H9 (cell line): Measurements from ENCODE around the gene TSLP. TPM values are rescaled to one million over a fixed set of nuclear protein-coding genes. Genes with fewer than 3 reads are reported as not detected.

Source experiments
- DNase-seq: peaks from one replicate; pipeline ENCODE4 v3.0.0-alpha.2; 2017
- H2AFZ ChIP-seq: one replicate; pipeline ENCODE4 v1.6.1; 2013; ENCODE audit warnings: mild to moderate bottlenecking, low read length, control low read depth, moderate library complexity
- H2AK5ac ChIP-seq: 2 replicates; pipeline ENCODE4 v1.6.1; 2013; ENCODE audit warnings: low read length, control low read depth, mixed read lengths; ENCODE audit not compliant: insufficient read length
- H2BK120ac ChIP-seq: one replicate; pipeline ENCODE4 v1.6.1; 2013; ENCODE audit warnings: low read depth, mild to moderate bottlenecking, low read length, control low read depth, inconsistent platforms; ENCODE audit not compliant: poor library complexity, severe bottlenecking
- H2BK12ac ChIP-seq: 2 replicates; pipeline ENCODE4 v1.6.1; 2013; ENCODE audit warnings: low read length, control low read depth, mixed read lengths, low read depth; ENCODE audit not compliant: insufficient read length
- H2BK15ac ChIP-seq: 2 replicates; pipeline ENCODE4 v1.6.1; 2013; ENCODE audit warnings: low read depth, low read length, control low read depth
- H2BK20ac ChIP-seq: one replicate; pipeline ENCODE4 v1.6.1; 2013; ENCODE audit warnings: low read depth, mild to moderate bottlenecking, low read length, control low read depth, inconsistent platforms; ENCODE audit not compliant: poor library complexity, severe bottlenecking
- H2BK5ac ChIP-seq: 2 replicates; pipeline ENCODE4 v1.6.1; 2013; ENCODE audit warnings: low read length, control low read depth, mixed read lengths; ENCODE audit not compliant: insufficient read length
- H3K14ac ChIP-seq: 2 replicates; pipeline ENCODE4 v1.6.1; 2013; ENCODE audit warnings: low read length, control low read depth; ENCODE audit not compliant: insufficient read depth
- H3K18ac ChIP-seq: 2 replicates; pipeline ENCODE4 v1.6.1; 2013; ENCODE audit warnings: low read depth, mild to moderate bottlenecking, mixed read lengths, low read length, control low read depth; ENCODE audit not compliant: insufficient read length
- H3K23ac ChIP-seq: 2 replicates; pipeline ENCODE4 v1.6.1; 2013; ENCODE audit warnings: low read length, control low read depth, mixed read lengths, low read depth; ENCODE audit not compliant: insufficient read length
- H3K23me2 ChIP-seq: 2 replicates; pipeline ENCODE4 v1.6.1; 2013; ENCODE audit warnings: low read depth, mild to moderate bottlenecking, mixed read lengths, low read length, control low read depth; ENCODE audit not compliant: insufficient read length, poor library complexity, severe bottlenecking
- H3K27ac ChIP-seq: 2 replicates; pipeline ENCODE4 v1.5.1; 2013; ENCODE audit warnings: low read length, control low read depth, mixed read lengths, low read depth; ENCODE audit not compliant: insufficient read length
- H3K27me3 ChIP-seq: 2 replicates; pipeline ENCODE4 v1.6.1; 2013; ENCODE audit warnings: low read length, control low read depth, inconsistent platforms; ENCODE audit not compliant: insufficient read depth
- H3K4ac ChIP-seq: 2 replicates; pipeline ENCODE4 v1.6.1; 2013; ENCODE audit warnings: low read depth, mild to moderate bottlenecking, control low read depth, inconsistent platforms, low read length, moderate library complexity
- H3K4me1 ChIP-seq: 2 replicates; pipeline ENCODE4 v1.6.1; 2013; ENCODE audit warnings: low read length, control low read depth, inconsistent platforms; ENCODE audit not compliant: insufficient read depth
- H3K4me2 ChIP-seq: 2 replicates; pipeline ENCODE4 v1.6.1; 2013; ENCODE audit warnings: low read length, control low read depth, mixed read lengths; ENCODE audit not compliant: insufficient read length, insufficient read depth
- H3K56ac ChIP-seq: 2 replicates; pipeline ENCODE4 v1.6.1; 2013; ENCODE audit warnings: low read depth, mild to moderate bottlenecking, mixed read lengths, low read length, control low read depth; ENCODE audit not compliant: insufficient read length
- H3K79me1 ChIP-seq: 2 replicates; pipeline ENCODE4 v1.6.1; 2013; ENCODE audit warnings: low read depth, mild to moderate bottlenecking, moderate library complexity, low read length, control low read depth, inconsistent platforms; ENCODE audit not compliant: insufficient read depth, poor library complexity, severe bottlenecking
- H3K79me2 ChIP-seq: 2 replicates; pipeline ENCODE4 v1.6.1; 2013; ENCODE audit warnings: low read length, control low read depth, inconsistent platforms; ENCODE audit not compliant: insufficient read depth
- H3K9ac ChIP-seq: 2 replicates; pipeline ENCODE4 v1.6.1; 2013; ENCODE audit warnings: low read length, control low read depth, mixed read lengths; ENCODE audit not compliant: insufficient read length; ENCODE audit errors: extremely low read depth
- H3K9me3 ChIP-seq: one replicate; pipeline ENCODE4 v1.6.1; 2013; ENCODE audit warnings: low read depth, low read length, inconsistent platforms; ENCODE audit not compliant: control insufficient read depth
- H3T11ph ChIP-seq: one replicate; pipeline ENCODE4 v1.6.1; 2013; ENCODE audit warnings: mild to moderate bottlenecking, low read length, control low read depth, inconsistent platforms
- H4K20me1 ChIP-seq: one replicate; pipeline ENCODE4 v1.6.1; 2013; ENCODE audit not compliant: control insufficient read depth, insufficient read length, insufficient read depth
- H4K5ac ChIP-seq: 2 replicates; pipeline ENCODE4 v1.6.1; 2013; ENCODE audit warnings: low read depth, mild to moderate bottlenecking, mixed read lengths, low read length, control low read depth; ENCODE audit not compliant: insufficient read length
- H4K8ac ChIP-seq: replicated peaks from 2 replicates; pipeline ENCODE4 v1.6.1; 2013; ENCODE audit warnings: low read length, control low read depth, mixed read lengths, low read depth; ENCODE audit not compliant: insufficient read length
- H4K91ac ChIP-seq: 2 replicates; pipeline ENCODE4 v1.6.1; 2013; ENCODE audit warnings: low read depth, mild to moderate bottlenecking, moderate library complexity, mixed read lengths, low read length, control low read depth; ENCODE audit not compliant: insufficient read length
- H3K27ac Mint-ChIP-seq, 3 experiments: 2 replicates in 2 of 3; 3 replicates in 1 of 3; pipeline ENCODE4 v1.8.0; 2020 to 2021; ENCODE audit warnings: mixed read lengths in 3 of 3, mild to moderate bottlenecking in 1 of 3, moderate library complexity in 1 of 3
- H3K27me3 Mint-ChIP-seq: 2 replicates; pipeline ENCODE4 v1.8.0; 2021; ENCODE audit warnings: low read depth, mild to moderate bottlenecking, moderate library complexity, mixed read lengths
- H3K36me3 Mint-ChIP-seq, 3 experiments: 2 replicates in 2 of 3; 3 replicates in 1 of 3; pipeline ENCODE4 v1.8.0; 2020 to 2021; ENCODE audit warnings: low read depth in 3 of 3, mixed read lengths in 3 of 3; ENCODE audit not compliant: insufficient read depth in 1 of 3
- H3K4me1 Mint-ChIP-seq, 2 experiments: 2 replicates each; pipeline ENCODE4 v1.8.0; 2020; ENCODE audit warnings: mixed read lengths in 2 of 2
- H3K4me3 Mint-ChIP-seq, 2 experiments: 2 replicates in 1 of 2; 3 replicates in 1 of 2; pipeline ENCODE4 v1.8.0; 2020 to 2021; ENCODE audit warnings: mild to moderate bottlenecking in 2 of 2, mixed read lengths in 2 of 2, moderate library complexity in 1 of 2
- H3K9me3 Mint-ChIP-seq, 2 experiments: 2 replicates in 1 of 2; 3 replicates in 1 of 2; pipeline ENCODE4 v1.8.0; 2020; ENCODE audit warnings: mild to moderate bottlenecking in 2 of 2, mixed read lengths in 2 of 2, moderate library complexity in 1 of 2
- WGBS: extraction: QIAGEN DNeasy Blood & Tissue Kit; methylation state at CpG from one replicate; pipeline ENCODE4 v1.1.7; 2013; ENCODE audit warnings: missing lambda C conversion rate, low lambda C conversion rate, mixed read lengths; ENCODE audit not compliant: insufficient read length; ENCODE audit errors: extremely low coverage; 5-methylcytosine and 5-hydroxymethylcytosine counted together
- total RNA-seq: library from RNA; stranded (reverse); gene quantifications from 2 replicates; pipeline ENCODE4 v1.2.1, GENCODE V29; 2021
- TF ChIP-seq, protein P1 (sequence below): fragments of 200-600 bp; sonication (generic); conservative IDR thresholded peaks from 3 replicates; pipeline ENCODE4 v1.8.0; 2021; ENCODE audit warnings: antibody characterized with exemption, mild to moderate bottlenecking

Gene TSLP
- total RNA-seq, 1 experiment from 2014 or later: 0.63 TPM

DNA sequence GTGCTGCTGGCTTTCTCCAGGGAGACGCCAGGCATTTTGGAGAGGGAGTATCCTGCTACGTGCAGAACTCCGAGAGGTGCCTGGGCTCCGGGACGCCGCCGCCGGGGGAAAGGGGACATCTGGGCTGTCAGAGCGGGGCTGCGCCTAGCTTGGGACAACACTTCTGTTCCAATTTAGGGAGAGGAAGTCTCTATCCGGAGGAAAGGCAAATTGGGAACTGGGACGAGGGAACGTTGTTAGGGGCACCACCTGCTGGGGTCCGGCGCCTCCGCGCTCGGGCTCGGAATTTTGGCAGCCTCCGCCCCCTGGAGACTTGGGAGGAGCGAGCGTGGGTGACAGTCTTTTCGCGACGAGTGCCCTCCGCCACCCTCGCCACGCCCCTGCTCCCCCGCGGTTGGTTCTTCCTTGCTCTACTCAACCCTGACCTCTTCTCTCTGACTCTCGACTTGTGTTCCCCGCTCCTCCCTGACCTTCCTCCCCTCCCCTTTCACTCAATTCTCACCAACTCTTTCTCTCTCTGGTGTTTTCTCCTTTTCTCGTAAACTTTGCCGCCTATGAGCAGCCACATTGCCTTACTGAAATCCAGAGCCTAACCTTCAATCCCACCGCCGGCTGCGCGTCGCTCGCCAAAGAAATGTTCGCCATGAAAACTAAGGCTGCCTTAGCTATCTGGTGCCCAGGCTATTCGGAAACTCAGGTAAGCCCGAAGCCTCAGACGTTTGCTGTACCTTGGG is 1.6 kb downstream of the TSLP start:
- Histone ChIP-seq H3K9ac (peak overlapping the region; percentile 42), H4K91ac (no peak overlapping the region), H2BK12ac (no peak overlapping the region), H2BK120ac (no peak overlapping the region), H3K9me3 (no peaks in the 10 kb centered on the region), H3K4ac (no peak overlapping the region), H3K18ac (no peak overlapping the region), H2AK5ac (no peak overlapping the region), H2BK15ac (no peak overlapping the region), H3K14ac (no peak overlapping the region), H2BK5ac (no peak overlapping the region), H3K23ac (no peak overlapping the region), H2AFZ (peak overlapping the region; percentile 17), H4K20me1 (no peaks in the 10 kb centered on the region), H3K27me3 (peaks cover 34% of the 10 kb centered on the region; the same call in 1 of the 2 replicates), H3K23me2 (peaks cover 15% of the 10 kb centered on the region), H3K79me1 (no peaks in the 10 kb centered on the region), H3K4me2 (peak overlapping the region; percentile 87), H3K4me1 (no peaks in the 10 kb centered on the region; the same call in 1 of the 2 replicates), H4K8ac (no peak overlapping the region), H3K27ac (no peak overlapping the region), H3K56ac (no peak overlapping the region), H3T11ph (no peak overlapping the region), H3K79me2 (no peaks in the 10 kb centered on the region), H4K5ac (no peak overlapping the region), H2BK20ac (no peak overlapping the region)
- TF ChIP-seq, protein P1, sequence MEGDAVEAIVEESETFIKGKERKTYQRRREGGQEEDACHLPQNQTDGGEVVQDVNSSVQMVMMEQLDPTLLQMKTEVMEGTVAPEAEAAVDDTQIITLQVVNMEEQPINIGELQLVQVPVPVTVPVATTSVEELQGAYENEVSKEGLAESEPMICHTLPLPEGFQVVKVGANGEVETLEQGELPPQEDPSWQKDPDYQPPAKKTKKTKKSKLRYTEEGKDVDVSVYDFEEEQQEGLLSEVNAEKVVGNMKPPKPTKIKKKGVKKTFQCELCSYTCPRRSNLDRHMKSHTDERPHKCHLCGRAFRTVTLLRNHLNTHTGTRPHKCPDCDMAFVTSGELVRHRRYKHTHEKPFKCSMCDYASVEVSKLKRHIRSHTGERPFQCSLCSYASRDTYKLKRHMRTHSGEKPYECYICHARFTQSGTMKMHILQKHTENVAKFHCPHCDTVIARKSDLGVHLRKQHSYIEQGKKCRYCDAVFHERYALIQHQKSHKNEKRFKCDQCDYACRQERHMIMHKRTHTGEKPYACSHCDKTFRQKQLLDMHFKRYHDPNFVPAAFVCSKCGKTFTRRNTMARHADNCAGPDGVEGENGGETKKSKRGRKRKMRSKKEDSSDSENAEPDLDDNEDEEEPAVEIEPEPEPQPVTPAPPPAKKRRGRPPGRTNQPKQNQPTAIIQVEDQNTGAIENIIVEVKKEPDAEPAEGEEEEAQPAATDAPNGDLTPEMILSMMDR: no peak
- peak overlapping the region in 1 of 3 experiments; percentile 78; a peak in 1 of 7 replicates for H3K27ac Mint-ChIP-seq
- H3K27me3 Mint-ChIP-seq: peaks cover 70% of the 10 kb centered on the region
- DNase-seq: peak; percentile 84
- WGBS: no CpG with 5 or more reads among the region's 44 CpGs
- H3K4me1 Mint-ChIP-seq: peaks cover 18 to 21% of the 10 kb centered on the region in 2 experiments
- peak overlapping the region; percentile 89 to 94 for H3K4me3 Mint-ChIP-seq
- no peaks in the 10 kb centered on the region for H3K36me3 Mint-ChIP-seq
- no peaks in the 10 kb centered on the region for H3K9me3 Mint-ChIP-seq
